Heart right ventricle (tissue), 16 donors: ENCODE results near the gene LINC01488. TPM values are rescaled to one million over a fixed set of nuclear protein-coding genes. Genes with fewer than 3 reads are reported as not detected.

Source experiments
- ATAC-seq, 8 donors: fragments of 200-7000 bp; cut with Tn5 transposase; one replicate each; pipeline ENCODE4 v1.9.1; 2020; ENCODE audit warnings: mild to moderate bottlenecking in 8 of 8, moderate library complexity in 8 of 8, moderate number of reproducible peaks in 1 of 8
- DNase-seq, 2 donors: peaks; one replicate each; pipeline ENCODE4 v3.0.0-alpha.2; 2020
- H3K27ac ChIP-seq, 10 donors: fragments of 200-600 bp; sonication (generic) in 2 of 10; one replicate each; pipeline versions ENCODE4 v1.5.0 to v1.8.0; 2020 to 2022; ENCODE audit warnings: mild to moderate bottlenecking in 3 of 10
- H3K27me3 ChIP-seq, 7 donors: fragments of 200-600 bp; one replicate each; pipeline ENCODE4 v1.8.0; 2021 to 2022; ENCODE audit warnings: mild to moderate bottlenecking in 2 of 7
- H3K36me3 ChIP-seq, 9 donors: fragments of 200-600 bp; sonication (generic) in 1 of 9; one replicate each; pipeline versions ENCODE4 v1.5.0 to v1.8.0; 2020 to 2022; ENCODE audit warnings: mild to moderate bottlenecking in 2 of 9
- H3K4me1 ChIP-seq, 9 donors: fragments of 200-600 bp; sonication (generic) in 1 of 9; one replicate each; pipeline versions ENCODE4 v1.5.0 to v1.8.0; 2020 to 2022; ENCODE audit warnings: mild to moderate bottlenecking in 4 of 9
- H3K4me3 ChIP-seq, 10 donors: fragments of 200-600 bp; sonication (generic) in 2 of 10; one replicate each; pipeline versions ENCODE4 v1.5.0 to v1.8.0; 2020 to 2022; ENCODE audit warnings: mild to moderate bottlenecking in 7 of 10, moderate library complexity in 2 of 10
- H3K9me3 ChIP-seq, 11 donors: fragments of 200-600 bp in 10 of 11; sonication (generic) in 2 of 11; one replicate each; pipeline versions ENCODE4 v1.5.0 to v1.8.0; 2013 to 2022; ENCODE audit warnings: mild to moderate bottlenecking in 2 of 11, control low read depth in 1 of 11, moderate library complexity in 1 of 11
- WGBS, 2 donors: extraction: QIAGEN DNeasy Blood & Tissue Kit; methylation state at CpG; one replicate each; pipeline ENCODE4 v1.1.7; 2013; ENCODE audit warnings: inconsistent platforms in 1 of 2; 5-methylcytosine and 5-hydroxymethylcytosine counted together
- intact Hi-C, 10 donors: fragments of 100-400 bp; cut with DNase I; formaldehyde crosslinking; loops; one replicate each; pipeline versions ENCODE4 v1.11.1 to v1.14.2; 2022
- polyA plus RNA-seq, 2 donors: library from polyadenylated mRNA; stranded (reverse); fragments of 200-250 nt; gene quantifications; one replicate each; pipeline ENCODE4 v1.2.3, GENCODE V29; 2013
- total RNA-seq, 10 donors: library from RNA; stranded (reverse); fragmentation: NEBNext Ultra II Directional in 3 of 10; extraction: Animal tissue kit (Norgen Biotek cat#: 25700) in 3 of 10; gene quantifications; one replicate each; pipeline versions ENCODE4 v1.2.1 to v1.2.4, GENCODE V29; 2021 to 2023
- TF ChIP-seq, protein P1 (sequence below), 9 donors: fragments of 200-600 bp; sonication (generic) in 2 of 9; IDR thresholded peaks; one replicate each; pipeline versions ENCODE4 v1.5.0 to v1.8.0; 2021 to 2022; ENCODE audit warnings: antibody characterized with exemption in 9 of 9, mild to moderate bottlenecking in 5 of 9, moderate library complexity in 1 of 9
- donor health status: Arrhythmogenic right ventricular cardiomyopathy.
- donor health status: ischemic (EF 13 %, LVEDD 7.1; RV severe dilation, severe dysfunction).
- donor health status: healthy with polysubstance abuse.
- donor health status: DM: no; HTN: yes; CAD: no.
- donor health status: DM: no; HTN: no; CAD: no.
- donor health status: ischemic (EF 25% LVEDD 6.9; RV normal size, moderate dysfunction).
- donor health status: ischemic (EF 25% LVEDD 5.7; RV mildly dilated, moderate dysfunction).
- donor health status: healthy.
- donor health status: DM: yes; HTN: yes; CAD: no.
- donor health status: Ischemic cardiomyopathy.
- donor health status: ischemic (EF 35%, LVEDD 5.7; RV mildly dilated, moderate dysfunction).
- donor health status: nonischemic (EF 11% LVEDD 7.7; RV severe dilation, severe dysfunction).
- donor health status: DM: yes; HTN: yes; CAD: no.
- donor health status: PGD.
- donor health status: ischemic (EF 29% LVEDD 5.4; RV normal size, mild dysfunction).
- donor health status: nonischemic (EF 23%, LVEDD 6.1; RV moderate dilation, normal function).

The LINC01488 gene
- total and polyA plus RNA-seq, 12 donors, result 0.03 to 0.59 (median 0.15) TPM; not detected in 4

DNA sequence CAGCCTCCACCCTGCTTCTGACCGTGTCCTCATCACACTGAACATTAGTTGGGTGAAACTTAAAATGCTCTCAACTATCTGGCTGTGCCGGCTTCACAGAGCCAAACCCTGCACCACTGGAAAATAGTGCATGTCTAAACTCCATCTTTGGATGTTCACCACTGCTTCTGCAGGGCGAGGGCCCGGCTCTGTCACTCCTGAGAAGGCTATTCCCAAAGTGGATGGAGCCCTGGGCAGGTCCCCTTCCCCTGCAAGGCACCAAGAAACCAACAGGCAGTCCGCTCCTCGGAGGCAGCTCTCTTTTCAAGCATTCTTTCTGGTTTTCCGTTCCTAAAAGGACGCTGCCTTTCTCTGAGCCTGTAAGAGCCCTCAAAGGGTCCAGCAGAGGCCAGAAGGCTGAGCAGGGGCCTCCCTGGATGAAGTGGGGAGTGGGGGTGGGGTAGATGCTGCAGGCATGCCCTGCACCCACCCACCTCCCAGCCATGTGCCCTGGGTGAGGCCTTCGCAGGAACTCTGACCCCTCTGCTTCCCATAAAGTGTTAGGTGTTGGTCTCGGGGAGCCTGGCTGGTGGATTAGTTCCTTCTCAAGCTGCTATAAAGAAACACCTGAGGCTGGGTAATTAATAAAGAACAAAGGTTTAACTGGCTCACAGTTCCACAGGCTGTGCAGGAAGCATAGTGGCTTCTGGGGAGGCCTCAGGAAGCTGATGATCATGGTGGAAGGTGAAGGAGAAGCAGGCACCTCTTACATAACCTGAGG lies 23.3 kb downstream of the LINC01488 start:
- DNase-seq (no peak), ATAC-seq (no peak)
- H3K4me3 ChIP-seq, result no peak overlapping the region
- 97 to 99% methylated on average over 10 of the region's 10 CpGs for WGBS, 2 donors
- no peaks in the 10 kb centered on the region for H3K27me3 ChIP-seq
- H3K4me1 ChIP-seq, result peaks cover 0 to 12% (median 0%) of the 10 kb centered on the region in 9 donors
- no peak overlapping the region for H3K27ac ChIP-seq
- H3K9me3 ChIP-seq, result peaks cover 0 to 17% (median 0%) of the 10 kb centered on the region in 11 donors
- TF ChIP-seq, protein P1, sequence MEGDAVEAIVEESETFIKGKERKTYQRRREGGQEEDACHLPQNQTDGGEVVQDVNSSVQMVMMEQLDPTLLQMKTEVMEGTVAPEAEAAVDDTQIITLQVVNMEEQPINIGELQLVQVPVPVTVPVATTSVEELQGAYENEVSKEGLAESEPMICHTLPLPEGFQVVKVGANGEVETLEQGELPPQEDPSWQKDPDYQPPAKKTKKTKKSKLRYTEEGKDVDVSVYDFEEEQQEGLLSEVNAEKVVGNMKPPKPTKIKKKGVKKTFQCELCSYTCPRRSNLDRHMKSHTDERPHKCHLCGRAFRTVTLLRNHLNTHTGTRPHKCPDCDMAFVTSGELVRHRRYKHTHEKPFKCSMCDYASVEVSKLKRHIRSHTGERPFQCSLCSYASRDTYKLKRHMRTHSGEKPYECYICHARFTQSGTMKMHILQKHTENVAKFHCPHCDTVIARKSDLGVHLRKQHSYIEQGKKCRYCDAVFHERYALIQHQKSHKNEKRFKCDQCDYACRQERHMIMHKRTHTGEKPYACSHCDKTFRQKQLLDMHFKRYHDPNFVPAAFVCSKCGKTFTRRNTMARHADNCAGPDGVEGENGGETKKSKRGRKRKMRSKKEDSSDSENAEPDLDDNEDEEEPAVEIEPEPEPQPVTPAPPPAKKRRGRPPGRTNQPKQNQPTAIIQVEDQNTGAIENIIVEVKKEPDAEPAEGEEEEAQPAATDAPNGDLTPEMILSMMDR (IDR thresholded peaks at IDR 0.05), result no peak
- intact Hi-C loops, result no loop called here
- H3K36me3 ChIP-seq, result no peaks in the 10 kb centered on the region

DNA sequence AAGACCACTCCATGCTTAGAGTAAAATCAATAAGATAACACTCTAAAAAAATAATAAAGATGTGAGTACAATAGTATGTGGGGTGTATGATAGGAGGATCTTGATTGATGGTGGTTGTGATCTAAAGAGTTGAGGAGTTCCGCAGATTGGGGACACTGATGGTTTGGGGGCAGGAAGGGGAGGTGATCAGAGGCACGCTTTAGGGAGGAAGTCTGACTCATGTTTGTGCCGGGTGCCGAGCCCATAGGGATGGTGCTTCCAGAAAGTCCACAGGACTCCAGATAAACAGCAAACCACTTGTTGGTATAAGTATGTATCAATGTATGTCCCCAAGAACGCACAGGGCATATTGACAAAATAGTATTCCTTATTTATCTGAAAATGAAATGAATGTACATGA lies 27.5 kb downstream of the LINC01488 start:
- intact Hi-C loops, result no loop called here
- DNase-seq, result no peak
- Histone ChIP-seq H3K27me3 (no peaks in the 10 kb centered on the region), H3K9me3 (peaks cover 0 to 17% (median 0%) of the 10 kb centered on the region in 11 donors), H3K4me3 (no peak overlapping the region), H3K4me1 (peaks cover 0 to 8% (median 0%) of the 10 kb centered on the region in 9 donors), H3K27ac (no peak overlapping the region), H3K36me3 (no peaks in the 10 kb centered on the region)
- 53 to 62% methylated on average over 5 of the region's 5 CpGs for WGBS, 2 donors
- no peak for ATAC-seq
- TF ChIP-seq, protein P1 (IDR thresholded peaks at IDR 0.05), result no peak

DNA sequence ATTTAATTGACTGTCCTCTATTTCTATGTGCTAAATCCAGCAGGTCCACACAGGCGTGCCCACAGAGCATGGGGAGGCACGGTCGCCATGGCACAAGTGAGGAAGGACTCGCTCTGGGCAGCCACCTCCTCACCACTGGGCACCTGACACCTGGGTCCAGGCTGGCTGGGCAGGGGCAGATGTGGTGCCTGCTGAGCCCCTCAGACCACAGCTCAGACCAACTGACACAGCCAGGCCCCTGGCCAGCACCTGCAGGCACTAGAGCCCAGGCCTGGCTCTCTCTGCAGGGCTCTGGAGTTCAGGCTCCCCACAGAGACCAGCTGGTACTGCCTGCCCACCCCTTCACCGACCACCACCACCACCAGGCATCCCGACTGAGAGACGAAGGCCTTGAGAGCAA lies 27.9 kb downstream of the LINC01488 start:
- peaks cover 0 to 8% (median 0%) of the 10 kb centered on the region in 9 donors for H3K4me1 ChIP-seq
- intact Hi-C loops, result no loop called here
- WGBS, 2 donors, result 93 to 97% methylated on average over 7 of the region's 7 CpGs

DNA sequence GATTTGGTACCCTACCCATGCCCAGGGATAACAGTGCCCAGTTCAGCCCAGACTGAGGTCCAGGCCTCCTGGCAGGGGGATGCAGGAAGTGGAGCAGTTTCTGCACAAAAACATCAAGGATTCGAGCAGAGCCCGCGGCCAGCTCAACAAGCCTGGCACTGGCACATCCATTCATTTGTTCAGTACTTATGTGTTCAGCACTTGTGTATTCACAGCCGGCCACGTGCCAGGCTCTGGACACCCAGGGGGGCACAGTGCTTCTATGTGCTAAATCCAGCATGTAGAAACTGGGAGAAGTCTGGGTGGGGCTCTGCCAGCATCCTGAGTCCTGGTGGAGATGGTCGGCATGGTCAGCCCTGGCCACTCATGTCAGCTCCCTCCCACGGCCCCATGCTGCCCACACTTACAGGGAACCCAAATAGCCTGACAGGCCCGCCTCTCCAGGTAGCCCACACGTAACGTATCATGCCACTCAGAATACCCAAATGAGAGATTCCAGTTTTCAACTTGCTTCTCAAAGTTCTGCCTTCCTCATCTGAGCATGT lies 28.5 kb downstream of the LINC01488 start:
- intact Hi-C loops, result no loop called here
- no peak for DNase-seq
- Histone ChIP-seq H3K4me3 (no peak overlapping the region), H3K27me3 (no peaks in the 10 kb centered on the region), H3K4me1 (peaks cover 0 to 8% (median 0%) of the 10 kb centered on the region in 9 donors), H3K36me3 (no peaks in the 10 kb centered on the region), H3K9me3 (peaks cover 0 to 17% (median 0%) of the 10 kb centered on the region in 11 donors), H3K27ac (no peak overlapping the region)
- TF ChIP-seq, protein P1 (IDR thresholded peaks at IDR 0.05), result no peak
- 90 to 93% methylated on average over 10 of the region's 10 CpGs for WGBS, 2 donors
- ATAC-seq, result no peak

More for the DNA sequence above, 27.9 kb downstream of the LINC01488 start:
- peaks cover 0 to 17% (median 0%) of the 10 kb centered on the region in 11 donors for H3K9me3 ChIP-seq
- TF ChIP-seq, protein P1 (IDR thresholded peaks at IDR 0.05), result no peak
- H3K27me3 ChIP-seq, result no peaks in the 10 kb centered on the region
- no peak overlapping the region for H3K4me3 ChIP-seq
- ATAC-seq, result peak in 1 of 8 donors; percentile 14
- H3K36me3 ChIP-seq, result no peaks in the 10 kb centered on the region
- no peak for DNase-seq
- H3K27ac ChIP-seq, result no peak overlapping the region
